Epidermal melanocyte (primary cell): Measurements from ENCODE around the gene ZNF574.
"Not testable (repeated sequence)": the region's sequence is repeated elsewhere in the genome, so short reads cannot be mapped to it uniquely, and the experiment has no call there.

Experiments
- DNase-seq: peaks from one replicate; pipeline ENCODE4 v3.0.0; 2011; ENCODE audit warnings: low spot score; ENCODE audit not compliant: insufficient read length

The ZNF574 gene

DNA sequence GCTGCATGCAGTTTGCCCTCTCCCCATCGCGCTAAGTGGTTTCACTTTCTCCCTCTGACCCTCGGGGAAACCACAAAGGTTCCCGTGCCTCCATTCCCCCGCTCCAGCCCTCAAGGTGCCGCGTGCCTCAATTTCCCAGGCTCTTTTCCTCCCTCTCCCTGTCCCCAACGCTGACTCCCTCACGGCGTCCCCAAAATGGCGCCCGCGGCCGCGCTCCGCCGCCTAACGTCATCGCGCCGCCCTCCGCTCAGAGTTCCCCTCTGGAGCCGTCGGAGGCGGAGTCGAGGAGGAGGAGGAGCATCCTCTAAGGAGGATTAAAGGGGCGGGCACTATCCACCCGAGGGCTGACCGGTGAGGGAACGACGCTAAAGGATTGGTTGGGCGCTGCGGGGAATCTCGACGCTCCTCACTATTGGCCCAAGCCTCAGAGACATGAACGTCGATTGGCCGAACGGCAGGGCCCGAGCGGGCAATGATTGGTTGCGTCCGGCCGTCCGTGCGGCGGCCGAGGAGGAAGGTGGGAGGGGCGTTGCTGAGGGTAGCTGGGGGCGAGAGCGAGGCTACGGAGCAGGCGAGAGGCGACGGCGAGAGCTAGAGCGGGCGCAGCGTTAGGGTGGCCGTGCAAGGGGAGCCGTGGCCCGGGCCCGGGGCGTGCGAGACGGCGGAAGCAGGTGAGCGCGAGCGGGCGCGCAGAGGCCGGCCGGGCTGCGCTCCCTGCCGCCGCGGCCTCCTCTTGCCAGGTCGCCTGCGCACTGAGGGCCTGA, at the start of gene ZNF574:
Gene ZNF574, plus strand, starts transcription at position 551 of the 764 bp plus-strand sequence. CDS start 2,441 bp downstream, outside the sequence.
- peak; percentile 97 for DNase-seq

- no peak for DNase-seq
These were observed 47.4 kb upstream of the ZNF574 start for GRCh38 chr19:42028304-42029216.

GRCh38 chr19:42030645-42031440, 45.1 kb upstream of the ZNF574 start:
- no peak for DNase-seq

DNA sequence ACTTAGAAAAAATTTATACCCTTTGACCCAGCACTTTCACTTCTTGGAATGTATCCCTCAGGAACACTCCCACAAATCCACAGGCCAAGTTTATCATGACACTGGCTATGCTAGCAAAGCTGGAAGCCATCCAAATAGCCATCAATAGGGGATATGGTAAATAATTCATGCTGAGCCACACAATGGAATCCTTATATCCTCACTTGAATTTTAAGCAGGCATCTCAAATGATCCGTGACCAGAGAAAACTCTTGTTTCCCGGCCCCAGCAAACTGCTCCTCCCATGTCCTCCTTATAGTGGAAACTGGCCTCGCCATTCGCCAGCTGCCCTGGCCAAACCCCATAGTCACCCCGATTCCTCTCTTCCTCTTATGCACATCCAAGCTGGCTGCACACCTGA, 43.5 kb upstream of the ZNF574 start:
- peak; percentile 82 for DNase-seq

GRCh38 chr19:42033413-42033812, 42.6 kb upstream of the ZNF574 start:
- no peak for DNase-seq

GRCh38 chr19:42034640-42035391, 41.1 kb upstream of the ZNF574 start:
- peak; percentile 73 for DNase-seq

- no peak for DNase-seq
These were observed 38.3 kb upstream of the ZNF574 start for GRCh38 chr19:42037649-42038048.

DNA sequence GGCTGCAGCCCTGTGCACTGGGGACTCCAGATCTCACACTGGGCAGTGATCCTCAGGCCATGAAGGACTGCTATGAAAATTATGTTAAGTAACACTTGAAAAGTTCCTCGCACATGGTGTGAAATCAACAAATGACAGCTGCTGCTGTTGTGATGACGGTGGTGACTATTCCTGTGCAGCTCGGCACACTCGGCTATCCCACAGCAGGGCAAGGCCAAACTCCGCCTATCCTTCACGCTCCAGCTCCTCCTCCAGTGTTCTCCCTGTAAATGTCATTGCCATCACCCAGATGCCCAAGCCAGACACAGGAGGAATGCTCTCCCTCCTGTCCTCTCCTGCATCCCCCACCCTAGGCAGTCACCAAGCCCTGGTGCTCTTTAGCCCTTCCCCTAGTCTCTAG, 37.3 kb upstream of the ZNF574 start:
- DNase-seq = no peak

- no peak for DNase-seq
These were observed 35.9 kb upstream of the ZNF574 start for GRCh38 chr19:42040031-42040430.

- DNase-seq = not testable (repeated sequence)
These were observed 35.5 kb upstream of the ZNF574 start for GRCh38 chr19:42040491-42040890.

DNA sequence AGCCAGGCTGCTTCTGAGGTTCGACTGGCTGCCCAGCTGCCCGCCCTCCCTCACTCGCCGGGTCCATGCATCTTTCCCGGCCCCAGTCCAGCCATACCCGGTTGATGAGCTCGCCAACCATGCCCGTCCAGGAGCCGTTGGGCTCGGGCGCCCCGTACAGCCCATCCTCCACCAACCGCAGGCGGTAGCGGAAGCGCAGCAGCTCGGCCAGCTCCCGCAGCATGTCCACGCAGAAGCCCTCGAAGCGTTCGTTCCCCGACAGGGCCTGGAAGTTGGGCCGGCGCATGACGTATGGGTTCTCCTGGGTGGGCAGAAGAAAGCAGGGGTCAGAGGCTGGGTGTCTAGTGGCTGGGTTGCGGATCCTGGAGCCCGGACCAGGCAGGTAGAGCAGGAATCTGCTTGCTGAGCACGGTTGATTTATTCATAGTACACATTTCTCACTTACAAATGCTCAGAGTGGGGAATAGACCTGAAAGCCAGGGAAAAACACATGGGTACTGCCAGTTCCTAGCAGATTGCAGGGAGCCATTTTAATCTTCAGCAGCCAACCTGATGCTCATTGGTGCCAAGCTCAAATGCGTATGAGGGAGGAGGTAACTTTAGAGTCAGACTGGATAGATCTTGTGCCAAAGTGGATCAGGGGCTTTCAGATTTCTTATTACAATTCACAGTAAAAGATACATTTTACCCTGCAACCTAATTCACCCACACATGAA, 33.4 kb upstream of the ZNF574 start:
- DNase-seq = no peak

DNA sequence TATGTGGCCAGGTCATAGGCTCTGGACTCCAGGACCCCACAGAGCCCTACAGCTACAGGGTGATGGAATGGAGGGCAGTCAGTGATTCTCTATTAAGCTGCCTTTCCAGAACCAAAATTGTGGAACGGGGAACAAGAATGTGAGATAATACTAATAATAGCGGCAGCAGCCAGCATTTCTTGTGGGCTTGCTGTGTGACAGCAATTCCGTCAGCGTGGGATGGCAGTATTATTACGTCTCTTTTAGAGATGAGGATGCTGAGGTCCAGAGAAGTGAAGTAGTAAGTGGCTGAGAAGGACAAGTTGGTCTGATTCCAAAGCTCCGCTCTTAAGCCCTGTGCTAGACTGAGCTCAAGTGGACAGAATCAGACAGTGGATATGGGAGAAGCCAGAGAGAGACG, 30.4 kb upstream of the ZNF574 start:
- DNase-seq = no peak

DNA sequence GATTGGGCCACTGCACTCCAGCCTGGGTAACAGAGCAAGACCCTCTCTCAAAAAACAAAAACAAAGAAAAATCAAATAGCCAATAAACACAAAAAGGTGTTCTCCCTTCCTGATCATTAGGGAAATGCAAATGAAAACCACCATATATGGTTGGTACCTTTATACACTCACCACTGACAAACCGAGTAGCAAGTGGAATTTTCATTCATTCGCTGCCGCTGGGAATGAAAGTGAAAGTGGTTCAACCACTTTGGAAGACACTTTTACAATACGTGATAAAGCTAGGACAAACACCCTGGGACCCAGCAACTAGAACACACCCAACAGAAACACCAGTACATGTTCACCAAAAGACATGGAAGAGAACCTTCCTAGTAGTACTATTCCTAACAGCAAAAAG, 27.0 kb upstream of the ZNF574 start:
- peak; percentile 4 for DNase-seq

DNA sequence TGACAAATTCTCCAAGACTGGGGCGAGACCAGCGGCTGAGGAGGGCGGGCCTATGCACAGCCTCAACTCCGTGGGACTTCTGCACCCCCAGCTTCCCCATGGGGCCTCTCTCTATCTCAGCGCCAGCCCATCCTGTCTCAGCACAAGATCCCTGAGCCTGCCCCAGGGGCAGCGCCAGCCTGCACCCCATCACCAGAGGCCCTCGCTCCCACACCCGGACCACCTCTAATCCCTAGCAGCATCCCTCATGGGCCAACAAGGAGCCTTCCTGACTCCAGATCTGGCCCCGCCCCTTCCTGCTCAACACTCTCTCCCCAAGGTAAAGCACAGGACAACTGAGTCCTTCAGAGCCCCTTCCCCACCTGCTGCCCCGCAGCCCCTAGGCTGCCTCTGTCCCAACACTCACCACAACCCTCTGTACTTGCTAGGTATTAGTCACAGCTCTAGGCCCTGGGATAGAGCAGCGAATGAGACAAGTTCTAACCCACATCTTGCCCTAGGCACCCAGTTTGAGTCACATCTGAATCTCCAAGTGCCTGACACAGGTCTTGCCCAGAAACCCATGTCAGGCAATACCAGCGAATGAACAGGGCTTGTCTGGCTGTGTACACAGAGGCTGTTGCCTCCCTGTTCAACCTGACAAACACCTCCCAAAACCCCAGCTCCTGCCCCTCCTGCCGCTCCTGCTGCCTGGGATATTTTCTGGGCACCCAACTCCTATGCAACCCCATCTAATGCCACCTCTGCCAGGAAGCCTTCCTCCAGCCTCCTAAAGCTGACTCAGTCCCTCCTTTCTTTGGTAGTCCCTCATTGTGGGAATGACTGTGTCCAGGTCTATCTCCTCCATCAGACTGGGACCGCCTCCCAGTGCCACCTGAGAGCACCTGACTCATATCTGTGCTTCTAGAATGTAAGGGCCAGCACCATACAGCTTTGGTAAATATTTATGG, 24.5 kb upstream of the ZNF574 start:
- DNase-seq = peak; percentile 1

GRCh38 chr19:42052241-42052863, 23.6 kb upstream of the ZNF574 start:
- peak; percentile 7 for DNase-seq

DNA sequence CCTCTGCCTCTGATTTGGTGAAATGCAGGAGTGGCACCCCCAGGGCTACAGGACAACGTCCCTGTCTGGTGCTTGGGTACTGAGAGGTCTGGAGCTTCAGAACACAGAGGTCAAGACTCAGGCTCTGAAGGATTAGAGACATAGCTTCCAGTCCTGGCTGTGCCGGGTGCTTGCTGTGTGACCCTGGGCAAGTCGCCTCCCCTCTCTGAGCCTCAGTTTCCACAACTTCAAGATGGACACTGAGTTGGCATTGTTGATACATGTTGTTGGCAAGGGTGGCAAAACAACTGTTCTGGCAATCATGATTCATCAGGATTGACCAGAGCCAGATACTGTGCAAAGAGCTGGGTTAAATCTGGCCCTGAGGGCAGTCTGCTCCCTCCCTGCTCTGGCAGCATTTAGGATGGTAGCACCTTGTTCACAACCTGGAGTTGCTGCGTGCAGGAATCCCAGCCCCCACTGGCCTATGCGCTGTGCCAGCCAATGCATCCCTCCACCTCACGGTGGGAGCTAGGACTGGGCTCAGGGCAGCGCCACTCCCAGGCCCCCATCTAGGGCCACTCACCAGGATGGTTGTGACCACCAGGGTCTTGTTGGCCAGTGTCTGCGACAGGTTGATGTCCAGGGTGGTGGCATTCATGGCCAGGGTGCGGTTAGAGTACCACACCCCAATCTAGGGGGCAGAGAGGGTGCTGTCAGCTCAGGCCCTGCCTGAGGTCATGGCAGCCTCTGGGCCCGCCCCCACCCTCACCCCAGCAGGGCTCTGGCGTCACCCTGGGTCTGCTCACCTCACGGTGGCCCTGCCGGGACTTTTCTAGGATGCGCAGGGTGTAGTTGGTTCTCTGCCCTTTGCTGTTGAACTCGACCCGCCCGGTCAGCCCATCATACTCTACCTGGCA, 22.7 kb upstream of the ZNF574 start:
- DNase-seq = peak; percentile 7

- no peak for DNase-seq
These were observed 21.8 kb upstream of the ZNF574 start for GRCh38 chr19:42054205-42054604.

- DNase-seq = no peak
These were observed 18.1 kb upstream of the ZNF574 start for GRCh38 chr19:42057846-42058245.
